Measurements from ENCODE around the gene ACKR2. TPM values are rescaled to one million over a fixed set of nuclear protein-coding genes. Genes with fewer than 3 reads are reported as not detected.

The ACKR2 gene
- polyA plus RNA-seq, 1 of the 3 experiments (the other 2 are of a cell fraction) = 0.10 TPM

- H3F3A ChIP-seq (replicated peaks; ENCODE audit: insufficient read depth) = no peaks in the 10 kb centered on the region
- H3K27me3 ChIP-seq (ENCODE audit: insufficient read depth) = no peaks in the 10 kb centered on the region; the same call in 1 of the 2 replicates
- no peak within 1 kb of the TSS for H3K9ac ChIP-seq
- H3K4me2 ChIP-seq = no peak within 1 kb of the TSS
- ChIA-PET POLR2A (interaction anchor here (0.6 to 1.3 kb wide), 3 partner anchors 28 to 306 kb away, joined by 3 to 4 read pairs (median 3); partner anchors contain the start of gene NKTR), CTCF (no interaction called here)
- no peaks in the 10 kb centered on the region for H3K36me3 ChIP-seq (replicated peaks in 1 of 2; ENCODE audit: control insufficient read depth in 1 of 2, insufficient read depth in 2 of 2, low read length in 1 of 2)
- H3K4me1 ChIP-seq (ENCODE audit: control insufficient read depth in 1 of 2, insufficient read depth in 2 of 2, low read depth in 1 of 2, low read length in 1 of 2) = peaks cover 0 to 8% of the 10 kb centered on the region in 2 experiments; a peak in 2 of 4 replicates
- WGBS (ENCODE audit: low lambda C conversion rate) = 18% methylated on average over 31 of the region's 59 CpGs
- no peak within 1 kb of the TSS for H3K27ac ChIP-seq (ENCODE audit: low read depth in 2 of 2, low read length in 1 of 2)
- peak; percentile 88 for DNase-seq
- H3K4me3 ChIP-seq (ENCODE audit: low read depth in 2 of 2, low read length in 1 of 2) = peak within 1 kb of the TSS in 1 of 2 experiments; percentile 43; a peak in 2 of 4 replicates
- H3K9me3 ChIP-seq = no peaks in the 10 kb centered on the region
- H2AFZ ChIP-seq (ENCODE audit: low read depth) = no peak within 1 kb of the TSS; the same call in 1 of the 2 replicates
- no peaks in the 10 kb centered on the region for H3K9me2 ChIP-seq
- TF ChIP-seq ELF1 (IDR thresholded peaks at IDR 0.05) = no peak
- TF ChIP-seq RAD21 (IDR thresholded peaks at IDR 0.05; ENCODE audit: low read length) = no peak
- TF ChIP-seq USF1 (IDR thresholded peaks at IDR 0.05; ENCODE audit: borderline replicate concordance, low read depth) = no peak
- TF ChIP-seq MEF2A (IDR thresholded peaks at IDR 0.05; ENCODE audit: borderline replicate concordance, low read depth) = no peak
- TF ChIP-seq REST (IDR thresholded peaks at IDR 0.05; ENCODE audit: low read depth, low read length) = no peak
- no peak for TF ChIP-seq MAX (IDR thresholded peaks at IDR 0.05; ENCODE audit: low read depth)
- no peak for TF ChIP-seq SMC3 (IDR thresholded peaks at IDR 0.05; ENCODE audit: low read depth, low read length)
- TF ChIP-seq EZH2phosphoT487 (IDR thresholded peaks at IDR 0.05; ENCODE audit: borderline replicate concordance, low read depth) = no peak
- TF ChIP-seq, protein P1, sequence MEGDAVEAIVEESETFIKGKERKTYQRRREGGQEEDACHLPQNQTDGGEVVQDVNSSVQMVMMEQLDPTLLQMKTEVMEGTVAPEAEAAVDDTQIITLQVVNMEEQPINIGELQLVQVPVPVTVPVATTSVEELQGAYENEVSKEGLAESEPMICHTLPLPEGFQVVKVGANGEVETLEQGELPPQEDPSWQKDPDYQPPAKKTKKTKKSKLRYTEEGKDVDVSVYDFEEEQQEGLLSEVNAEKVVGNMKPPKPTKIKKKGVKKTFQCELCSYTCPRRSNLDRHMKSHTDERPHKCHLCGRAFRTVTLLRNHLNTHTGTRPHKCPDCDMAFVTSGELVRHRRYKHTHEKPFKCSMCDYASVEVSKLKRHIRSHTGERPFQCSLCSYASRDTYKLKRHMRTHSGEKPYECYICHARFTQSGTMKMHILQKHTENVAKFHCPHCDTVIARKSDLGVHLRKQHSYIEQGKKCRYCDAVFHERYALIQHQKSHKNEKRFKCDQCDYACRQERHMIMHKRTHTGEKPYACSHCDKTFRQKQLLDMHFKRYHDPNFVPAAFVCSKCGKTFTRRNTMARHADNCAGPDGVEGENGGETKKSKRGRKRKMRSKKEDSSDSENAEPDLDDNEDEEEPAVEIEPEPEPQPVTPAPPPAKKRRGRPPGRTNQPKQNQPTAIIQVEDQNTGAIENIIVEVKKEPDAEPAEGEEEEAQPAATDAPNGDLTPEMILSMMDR (IDR thresholded peaks at IDR 0.05) = no peak
- no peak for TF ChIP-seq USF2 (IDR thresholded peaks at IDR 0.05; ENCODE audit: borderline replicate concordance, low read depth, low read length)
- TF ChIP-seq GATA2 (CRISPR knock-in tag; IDR thresholded peaks at IDR 0.05) = no peak
- no peak for TF ChIP-seq RFX5 (IDR thresholded peaks at IDR 0.05; ENCODE audit: low read length)
- no peak for TF ChIP-seq JUND (IDR thresholded peaks at IDR 0.05)
- TF ChIP-seq FOXM1 (IDR thresholded peaks at IDR 0.05; ENCODE audit: low read depth) = no peak
- TF ChIP-seq, protein P2, sequence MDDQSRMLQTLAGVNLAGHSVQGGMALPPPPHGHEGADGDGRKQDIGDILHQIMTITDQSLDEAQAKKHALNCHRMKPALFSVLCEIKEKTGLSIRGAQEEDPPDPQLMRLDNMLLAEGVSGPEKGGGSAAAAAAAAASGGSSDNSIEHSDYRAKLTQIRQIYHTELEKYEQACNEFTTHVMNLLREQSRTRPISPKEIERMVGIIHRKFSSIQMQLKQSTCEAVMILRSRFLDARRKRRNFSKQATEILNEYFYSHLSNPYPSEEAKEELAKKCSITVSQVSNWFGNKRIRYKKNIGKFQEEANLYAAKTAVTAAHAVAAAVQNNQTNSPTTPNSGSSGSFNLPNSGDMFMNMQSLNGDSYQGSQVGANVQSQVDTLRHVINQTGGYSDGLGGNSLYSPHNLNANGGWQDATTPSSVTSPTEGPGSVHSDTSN (IDR thresholded peaks at IDR 0.05) = no peak
- no peak for TF ChIP-seq RCOR1 (IDR thresholded peaks at IDR 0.05; ENCODE audit: low read length)
- TF ChIP-seq NRF1 (IDR thresholded peaks at IDR 0.05; ENCODE audit: low read depth, low read length) = no peak
- no peak for TF ChIP-seq SIN3A (IDR thresholded peaks at IDR 0.05; ENCODE audit: borderline replicate concordance, low read depth, low read length)
- TF ChIP-seq MXI1 (IDR thresholded peaks at IDR 0.05; ENCODE audit: low read depth, low read length) = no peak
- no peak for TF ChIP-seq RXRA (IDR thresholded peaks at IDR 0.05; ENCODE audit: borderline replicate concordance, low read depth)
- H3K79me2 ChIP-seq (ENCODE audit: insufficient read depth) = no peaks in the 10 kb centered on the region
- H4K20me1 ChIP-seq (ENCODE audit: insufficient read depth) = no peaks in the 10 kb centered on the region
These were observed 97.0 kb downstream of the ACKR2 start, which contains the start of gene ZNF662 for GRCh38 chr3:42906070-42906847. Gene ZNF662, plus strand, starts transcription at chr3:42906142. Its CDS starts 1,973 bp downstream, at chr3:42908115.
